HG03457 (cell line): ENCODE measurements around the gene TMEM129.

Experiments used
- ATAC-seq: cut with Tn5 transposase; IDR thresholded peaks from one replicate; pipeline ENCODE4 v1.9.1; 2021; ENCODE audit warnings: moderate number of reproducible peaks; ENCODE audit not compliant: unreplicated experiment

The TMEM129 gene, protein sequence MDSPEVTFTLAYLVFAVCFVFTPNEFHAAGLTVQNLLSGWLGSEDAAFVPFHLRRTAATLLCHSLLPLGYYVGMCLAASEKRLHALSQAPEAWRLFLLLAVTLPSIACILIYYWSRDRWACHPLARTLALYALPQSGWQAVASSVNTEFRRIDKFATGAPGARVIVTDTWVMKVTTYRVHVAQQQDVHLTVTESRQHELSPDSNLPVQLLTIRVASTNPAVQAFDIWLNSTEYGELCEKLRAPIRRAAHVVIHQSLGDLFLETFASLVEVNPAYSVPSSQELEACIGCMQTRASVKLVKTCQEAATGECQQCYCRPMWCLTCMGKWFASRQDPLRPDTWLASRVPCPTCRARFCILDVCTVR

GRCh38 chr4:1721003-1721665 lies at the start of gene TMEM129, which contains the start of gene TACC3:
Gene TMEM129, minus strand, starts transcription at chr4:1721323. Its CDS starts 486 bp downstream, at chr4:1720837.
Gene TACC3, plus strand, starts transcription at chr4:1721521. Its CDS starts 1,901 bp downstream, at chr4:1723422.
- peak; percentile 50 for ATAC-seq

DNA sequence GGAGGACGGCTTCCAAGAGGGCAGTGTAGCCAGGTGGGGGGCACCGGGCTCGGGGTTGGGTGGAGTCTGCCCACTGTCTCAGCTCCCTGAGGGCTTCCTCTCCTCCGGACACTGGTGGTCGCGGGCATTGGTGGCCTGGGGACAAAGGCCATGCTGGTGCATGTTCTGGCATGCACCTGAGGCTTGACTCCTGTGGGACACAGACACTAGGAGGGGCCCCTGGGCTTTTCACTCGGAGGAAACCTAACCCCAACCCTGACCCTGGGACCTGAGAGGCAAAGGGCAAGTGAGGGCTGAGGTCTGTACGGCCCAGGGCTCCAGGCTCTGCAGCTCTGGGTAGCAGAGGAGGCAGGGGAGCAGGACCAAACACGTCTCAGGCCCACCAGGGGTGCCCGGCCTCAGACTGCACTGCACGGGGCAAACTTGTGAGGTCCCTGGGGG lies 49.7 kb upstream of the TMEM129 start:
- ATAC-seq, result no peak

- no peak for ATAC-seq
Measured at GRCh38 chr4:1770245-1770644, 49.1 kb upstream of the TMEM129 start.

GRCh38 chr4:1769692-1770091 lies 48.6 kb upstream of the TMEM129 start:
- no peak for ATAC-seq

DNA sequence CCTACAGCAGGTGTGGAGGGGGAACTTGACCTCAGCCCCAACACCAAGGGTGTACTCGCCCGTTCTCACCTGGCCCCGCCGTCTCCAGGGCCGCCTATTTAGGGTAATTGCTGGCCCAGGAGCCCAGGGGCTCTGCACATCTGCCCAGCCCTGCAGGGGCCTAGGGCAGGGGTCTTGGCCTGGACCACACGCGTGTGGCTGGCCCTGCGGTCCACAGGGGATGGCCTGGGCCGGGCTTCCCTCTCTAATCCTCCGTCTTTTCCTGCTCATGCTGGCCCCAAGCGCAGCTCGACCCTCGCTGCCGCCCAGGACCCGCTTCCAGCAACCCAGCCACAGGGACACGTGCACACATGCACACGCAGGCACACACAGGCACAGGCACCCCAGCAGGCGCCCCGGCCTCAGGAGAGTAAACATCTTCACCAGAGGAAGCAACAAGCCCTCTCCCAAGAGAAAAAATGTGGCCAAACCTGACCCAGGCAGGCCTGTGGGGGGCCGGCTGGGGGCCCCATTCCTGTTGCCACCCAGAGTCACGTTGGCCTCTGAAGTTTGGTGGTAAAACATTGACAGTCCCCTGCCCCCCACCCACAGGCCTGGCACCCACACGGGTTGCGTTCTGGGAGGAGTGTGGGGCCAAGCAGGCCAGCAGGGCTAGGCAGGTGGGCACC lies 47.4 kb upstream of the TMEM129 start:
- ATAC-seq, result no peak

GRCh38 chr4:1767770-1768366 lies 46.7 kb upstream of the TMEM129 start:
- ATAC-seq, result no peak

DNA sequence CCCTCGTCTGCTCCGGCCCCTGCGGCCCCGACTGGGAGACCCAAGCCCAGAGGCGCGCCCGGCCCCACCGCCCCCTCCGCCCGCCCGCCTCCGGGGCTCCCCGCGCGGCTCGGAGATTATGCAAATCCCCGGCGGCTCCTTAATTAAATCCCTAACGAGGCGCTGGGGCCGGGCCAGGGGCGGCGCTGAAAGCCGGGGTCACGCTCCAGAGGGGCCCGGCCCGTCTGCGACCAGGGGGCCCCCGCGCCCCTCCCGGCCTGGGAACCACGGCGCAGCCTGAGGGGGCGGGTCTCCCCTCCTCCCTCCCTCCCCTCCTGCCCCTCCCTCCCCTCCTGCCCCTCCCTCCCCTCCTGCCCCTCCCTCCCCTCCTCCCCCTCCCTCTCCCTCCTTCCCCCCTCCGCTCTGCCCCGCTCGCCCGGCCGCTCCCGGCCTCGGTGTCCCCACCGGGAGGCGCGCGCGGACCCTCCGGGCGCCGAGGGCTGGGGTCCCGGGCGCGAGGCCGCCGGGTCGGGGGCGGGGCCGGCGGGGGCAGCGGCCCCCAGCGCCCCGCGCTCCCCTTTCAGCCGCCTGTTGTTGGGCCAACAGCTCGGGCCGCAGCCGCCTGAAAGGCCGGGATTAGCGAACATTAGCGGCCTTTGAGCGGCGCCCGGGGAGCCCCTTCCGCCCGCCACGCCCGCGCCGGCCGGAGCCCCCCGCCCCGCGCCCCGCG lies 46.1 kb upstream of the TMEM129 start:
- no peak for ATAC-seq

DNA sequence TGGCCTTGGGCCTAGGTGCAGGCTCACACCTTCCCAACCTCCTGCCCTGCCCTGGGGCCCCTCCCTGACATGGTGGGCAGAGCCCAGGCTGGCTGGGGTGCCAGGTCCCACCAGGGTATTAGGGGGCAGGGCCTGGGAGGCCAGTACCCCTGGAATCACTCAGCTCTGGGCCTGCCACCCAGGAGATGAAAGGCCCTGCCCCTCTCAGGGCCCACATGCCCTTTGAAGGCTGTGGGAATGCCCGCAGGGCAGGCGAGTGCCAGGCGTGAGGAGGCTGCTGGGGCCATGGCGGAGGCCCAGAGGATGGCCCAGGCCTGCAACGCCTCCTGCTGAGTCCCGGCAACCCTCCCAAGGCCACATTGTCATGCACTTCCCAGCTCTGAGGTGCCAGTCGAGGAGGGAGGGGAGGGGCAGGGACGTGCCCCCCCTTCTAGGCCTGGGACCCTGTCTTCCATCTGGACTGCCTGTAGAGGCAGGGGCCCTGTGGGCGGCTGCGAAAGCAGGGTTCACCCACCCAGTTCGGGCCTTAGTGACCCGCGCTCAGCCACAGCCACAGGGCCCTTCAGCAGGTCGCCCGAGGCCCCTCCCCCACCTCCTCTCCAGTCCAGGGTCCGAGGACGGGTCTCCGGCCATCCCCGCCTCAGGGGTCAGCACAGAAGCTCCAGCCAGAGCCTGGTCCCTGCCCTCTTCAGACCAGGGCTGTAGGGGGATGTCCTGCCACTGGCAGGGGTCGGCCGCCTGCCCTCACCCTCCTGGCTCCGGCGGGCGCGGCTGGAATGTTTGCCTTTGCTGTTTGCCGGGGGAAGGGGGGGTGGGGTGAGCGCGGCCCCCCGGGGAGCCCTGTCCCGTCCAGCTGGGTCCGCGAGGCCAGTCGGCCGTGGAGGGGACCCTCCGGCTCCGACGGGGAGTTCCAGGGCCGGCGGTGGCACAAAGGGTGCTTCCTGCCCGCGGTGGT lies 45.3 kb upstream of the TMEM129 start:
- no peak for ATAC-seq

- ATAC-seq, result no peak
Measured at GRCh38 chr4:1765409-1766072, 44.4 kb upstream of the TMEM129 start.

GRCh38 chr4:1764670-1765069 lies 43.5 kb upstream of the TMEM129 start:
- no peak for ATAC-seq

DNA sequence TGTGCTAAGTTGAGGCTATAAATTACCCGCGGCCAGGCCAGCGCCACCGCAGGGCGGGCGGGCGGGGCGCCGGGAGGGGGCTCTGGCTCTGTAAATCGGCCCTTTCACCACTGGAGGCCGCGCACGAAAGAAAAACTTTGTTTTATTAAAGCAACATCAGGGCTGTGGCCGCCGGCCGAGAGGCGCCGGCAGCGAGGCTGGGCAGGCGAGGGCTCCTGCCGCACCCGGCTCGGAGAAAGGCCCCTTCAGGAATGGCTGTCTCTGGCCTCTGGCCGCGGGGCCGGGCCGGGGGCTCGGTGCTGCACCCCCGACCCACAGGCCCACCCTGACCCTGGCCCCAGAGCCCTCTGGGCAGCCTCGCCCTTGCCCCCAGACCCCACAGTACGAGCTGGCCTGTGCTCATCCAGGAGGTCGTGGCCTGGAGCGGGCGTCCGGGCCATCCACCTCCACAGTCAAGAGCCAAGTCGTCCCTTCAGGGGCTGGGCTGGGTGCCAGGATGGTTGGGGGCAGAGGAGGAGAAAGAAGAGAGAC lies 42.5 kb upstream of the TMEM129 start:
- ATAC-seq, result no peak

DNA sequence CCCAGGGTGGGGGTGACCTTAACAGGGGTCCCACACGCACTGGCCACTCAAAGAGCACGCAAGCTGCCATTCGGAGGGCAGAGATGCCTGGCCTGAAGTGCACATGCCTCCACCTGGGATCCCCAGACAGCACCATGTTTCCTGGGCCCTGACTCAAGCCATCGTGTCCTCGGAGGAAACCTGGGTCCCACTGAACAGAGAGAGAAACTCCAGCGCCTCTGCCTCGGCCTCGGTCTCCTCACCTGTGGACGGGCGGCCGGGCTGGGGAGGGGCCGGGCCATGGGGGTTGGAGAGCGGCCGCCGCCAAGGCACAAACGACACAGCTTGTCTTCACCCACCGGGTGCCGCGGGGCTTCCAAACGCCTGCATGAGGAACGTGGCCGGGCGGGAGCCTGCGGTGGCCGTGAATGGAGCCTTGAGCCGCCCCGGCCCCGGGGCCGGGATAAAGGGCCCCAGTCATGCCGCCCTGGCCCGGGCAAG lies 42.0 kb upstream of the TMEM129 start:
- ATAC-seq, result no peak

DNA sequence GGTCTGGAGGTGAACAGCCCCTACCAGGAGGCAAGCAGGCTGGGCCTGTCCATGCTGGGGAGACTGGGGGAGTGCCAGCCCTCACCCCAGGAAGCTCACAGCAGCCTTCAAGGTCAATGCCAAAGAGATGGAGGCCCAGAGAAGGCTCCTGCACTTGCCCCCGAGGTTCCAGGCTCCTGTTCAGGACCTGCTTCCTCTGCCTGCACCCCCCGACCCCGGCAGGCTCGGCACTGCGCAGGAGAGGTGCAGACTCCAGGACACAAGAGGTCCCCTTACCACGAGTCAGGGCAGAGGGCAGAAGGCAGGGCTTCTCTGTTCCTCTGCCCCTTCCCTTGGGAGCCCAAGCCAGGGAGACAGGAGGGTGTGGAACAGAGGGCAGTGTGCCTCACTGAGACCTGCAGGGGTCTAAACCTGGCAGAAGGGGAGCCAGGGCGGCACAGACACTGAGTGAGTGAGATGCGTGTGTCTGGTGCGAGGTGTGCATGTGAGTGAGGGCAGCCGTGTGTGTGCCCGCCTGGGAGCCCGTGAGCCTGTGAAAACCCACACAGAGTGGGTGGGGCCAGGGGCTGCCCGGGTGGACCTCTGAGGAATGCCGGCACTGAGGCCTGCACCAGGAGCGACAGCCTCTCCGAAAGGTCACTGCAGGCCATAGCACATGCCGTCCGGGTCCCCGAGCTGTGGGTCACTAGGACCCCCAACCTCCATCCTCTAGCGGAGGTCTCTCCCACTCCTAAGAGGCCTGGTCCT lies 41.3 kb upstream of the TMEM129 start:
- no peak for ATAC-seq

GRCh38 chr4:1761130-1761689 lies 40.1 kb upstream of the TMEM129 start:
- ATAC-seq, result no peak

GRCh38 chr4:1760521-1761071 lies 39.5 kb upstream of the TMEM129 start:
- no peak for ATAC-seq

- no peak for ATAC-seq
Measured at GRCh38 chr4:1759818-1760223, 38.7 kb upstream of the TMEM129 start.

GRCh38 chr4:1759170-1759817 lies 38.2 kb upstream of the TMEM129 start:
- no peak for ATAC-seq
